Suprapubic skin (tissue), 4 donors: ENCODE measurements around the gene MSMP. TPM values are rescaled to one million over a fixed set of nuclear protein-coding genes. Genes with fewer than 3 reads are reported as not detected.

Source experiments
- DNase-seq, 2 donors: peaks; one replicate each; pipeline ENCODE4 v3.0.0-alpha.2; 2019; ENCODE audit warnings: low spot score in 2 of 2
- H3K27ac ChIP-seq: fragments of 200-600 bp; sonication (generic); one replicate; pipeline ENCODE4 v1.5.1; 2019
- H3K27me3 ChIP-seq: fragments of 200-600 bp; sonication (generic); one replicate; pipeline ENCODE4 v1.5.1; 2019
- H3K36me3 ChIP-seq: fragments of 200-600 bp; sonication (generic); one replicate; pipeline ENCODE4 v1.5.1; 2019
- H3K4me1 ChIP-seq: fragments of 200-600 bp; sonication (generic); one replicate; pipeline ENCODE4 v1.5.1; 2019
- H3K4me3 ChIP-seq: fragments of 200-600 bp; sonication (generic); one replicate; pipeline ENCODE4 v1.5.1; 2019; ENCODE audit warnings: mild to moderate bottlenecking
- H3K9me3 ChIP-seq: fragments of 200-600 bp; sonication (generic); one replicate; pipeline ENCODE4 v1.5.1; 2019
- EP300 ChIP-seq: sonication (generic); formaldehyde crosslinking; IDR thresholded peaks from one replicate; pipeline ENCODE4 v1.6.1; 2017; ENCODE audit warnings: antibody characterized with exemption
- POLR2A ChIP-seq, 2 donors: fragments of 450-650 bp; IDR thresholded peaks; one replicate each; pipeline ENCODE4 v1.6.1; 2017; ENCODE audit warnings: antibody characterized with exemption in 2 of 2, mild to moderate bottlenecking in 2 of 2, moderate library complexity in 2 of 2
- POLR2AphosphoS5 ChIP-seq, 3 donors: sonication (generic); formaldehyde crosslinking; IDR thresholded peaks; one replicate each; pipeline ENCODE4 v1.6.1; 2017; ENCODE audit warnings: antibody characterized with exemption in 3 of 3
- WGBS: methylation state at CpG from one replicate; pipeline ENCODE4 v1.1.5; 2018; 5-methylcytosine and 5-hydroxymethylcytosine counted together
- total RNA-seq, 4 donors: library from RNA; depleted of rRNA; stranded (reverse); fragments of >200 nt; gene quantifications; one replicate each; pipeline ENCODE4 v1.1.0, GENCODE V29; 2016
- TF ChIP-seq, protein P1 (sequence below), 2 donors: fragments of 200-600 bp in 1 of 2; fragments of 450-650 bp in 1 of 2; sonication (generic) in 1 of 2; IDR thresholded peaks; one replicate each; pipeline ENCODE4 v1.5.1; 2016 to 2019; ENCODE audit warnings: antibody characterized with exemption in 2 of 2, mild to moderate bottlenecking in 1 of 2, moderate library complexity in 1 of 2

The MSMP gene
- total RNA-seq, 4 donors from 2014 or later = not detected

DNA sequence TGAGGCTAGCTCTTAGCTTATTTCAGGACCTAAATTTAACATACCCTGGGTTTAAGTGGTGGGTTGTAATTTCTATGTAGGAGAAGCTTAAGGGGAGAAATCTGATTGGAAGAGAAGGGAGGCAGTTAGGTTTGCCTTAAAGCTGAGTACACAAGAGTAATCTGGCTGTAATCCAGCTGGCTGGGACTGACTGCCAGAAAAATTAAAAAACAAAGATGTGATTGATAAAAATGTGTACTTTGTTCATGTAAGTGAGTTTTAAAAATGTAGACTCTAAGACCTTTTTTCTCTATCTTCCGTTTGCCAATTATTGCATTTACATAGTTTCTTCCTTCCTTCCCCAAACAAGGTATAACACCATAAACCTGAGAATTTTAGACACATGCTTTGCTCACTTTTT is 17.5 kb upstream of the MSMP start:
- H3K27me3 ChIP-seq = no peaks in the 10 kb centered on the region
- H3K9me3 ChIP-seq = no peaks in the 10 kb centered on the region
- no peak for DNase-seq
- H3K4me3 ChIP-seq = no peak overlapping the region
- H3K36me3 ChIP-seq = no peaks in the 10 kb centered on the region
- WGBS = 28% methylated on average over 1 of the region's 1 CpG
- H3K27ac ChIP-seq = peak overlapping the region; percentile 64
- TF ChIP-seq POLR2A (IDR thresholded peaks at IDR 0.05) (no peak), POLR2AphosphoS5 (IDR thresholded peaks at IDR 0.05) (no peak), EP300 (no peak)
- TF ChIP-seq, protein P1, sequence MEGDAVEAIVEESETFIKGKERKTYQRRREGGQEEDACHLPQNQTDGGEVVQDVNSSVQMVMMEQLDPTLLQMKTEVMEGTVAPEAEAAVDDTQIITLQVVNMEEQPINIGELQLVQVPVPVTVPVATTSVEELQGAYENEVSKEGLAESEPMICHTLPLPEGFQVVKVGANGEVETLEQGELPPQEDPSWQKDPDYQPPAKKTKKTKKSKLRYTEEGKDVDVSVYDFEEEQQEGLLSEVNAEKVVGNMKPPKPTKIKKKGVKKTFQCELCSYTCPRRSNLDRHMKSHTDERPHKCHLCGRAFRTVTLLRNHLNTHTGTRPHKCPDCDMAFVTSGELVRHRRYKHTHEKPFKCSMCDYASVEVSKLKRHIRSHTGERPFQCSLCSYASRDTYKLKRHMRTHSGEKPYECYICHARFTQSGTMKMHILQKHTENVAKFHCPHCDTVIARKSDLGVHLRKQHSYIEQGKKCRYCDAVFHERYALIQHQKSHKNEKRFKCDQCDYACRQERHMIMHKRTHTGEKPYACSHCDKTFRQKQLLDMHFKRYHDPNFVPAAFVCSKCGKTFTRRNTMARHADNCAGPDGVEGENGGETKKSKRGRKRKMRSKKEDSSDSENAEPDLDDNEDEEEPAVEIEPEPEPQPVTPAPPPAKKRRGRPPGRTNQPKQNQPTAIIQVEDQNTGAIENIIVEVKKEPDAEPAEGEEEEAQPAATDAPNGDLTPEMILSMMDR (IDR thresholded peaks at IDR 0.05) = no peak
- peaks cover 21% of the 10 kb centered on the region for H3K4me1 ChIP-seq

DNA sequence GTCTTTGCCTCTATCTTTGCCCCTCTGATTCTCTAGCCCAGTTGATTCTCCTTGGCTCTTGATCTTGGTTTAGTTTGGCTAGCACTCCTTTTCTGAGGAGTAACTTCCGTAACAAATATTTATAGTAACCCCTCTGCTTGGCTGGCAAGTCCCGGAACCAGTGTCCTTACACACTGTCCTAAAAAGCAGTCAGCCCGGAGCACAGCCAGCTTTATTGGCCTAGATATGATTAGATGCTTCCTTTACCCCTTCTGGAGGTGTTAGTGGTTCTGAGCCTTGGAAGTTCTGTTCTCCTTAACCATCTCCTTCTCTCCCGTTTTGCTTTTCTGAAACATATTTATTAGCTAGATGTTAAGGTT is 17.0 kb upstream of the MSMP start:
- WGBS = 22% methylated on average over 4 of the region's 4 CpGs
- Histone ChIP-seq H3K27me3 (no peaks in the 10 kb centered on the region), H3K27ac (peak overlapping the region; percentile 64), H3K36me3 (no peaks in the 10 kb centered on the region), H3K9me3 (no peaks in the 10 kb centered on the region), H3K4me1 (peaks cover 21% of the 10 kb centered on the region), H3K4me3 (no peak overlapping the region)
- TF ChIP-seq POLR2A (IDR thresholded peaks at IDR 0.05) = no peak
- TF ChIP-seq, protein P1 (IDR thresholded peaks at IDR 0.05) = no peak
- TF ChIP-seq POLR2AphosphoS5 (IDR thresholded peaks at IDR 0.05) = no peak
- no peak for TF ChIP-seq EP300
- no peak for DNase-seq

DNA sequence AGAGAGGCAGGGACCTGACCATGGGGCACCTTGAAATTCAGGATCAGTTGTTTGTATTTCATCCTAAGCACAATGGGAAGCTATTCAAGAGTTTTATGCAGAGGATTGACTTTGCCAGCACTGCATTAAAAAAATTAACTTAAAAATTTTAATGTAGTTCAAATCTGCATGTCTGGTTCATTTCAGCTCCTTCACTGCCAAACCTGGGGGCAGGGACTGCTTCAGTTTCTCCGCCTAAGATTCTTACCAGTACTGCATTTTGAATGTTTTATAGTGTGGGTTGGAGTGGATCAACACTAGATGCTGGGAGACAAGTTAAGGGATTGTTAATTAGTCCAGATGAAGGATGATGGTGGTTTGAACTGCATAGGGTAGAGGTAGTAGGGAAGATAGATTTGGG is 15.7 kb upstream of the MSMP start:
- 67% methylated on average over 1 of the region's 1 CpG for WGBS
- no peaks in the 10 kb centered on the region for H3K9me3 ChIP-seq
- peaks cover 21% of the 10 kb centered on the region for H3K4me1 ChIP-seq
- no peaks in the 10 kb centered on the region for H3K36me3 ChIP-seq
- DNase-seq = no peak
- H3K4me3 ChIP-seq = no peak overlapping the region
- H3K27ac ChIP-seq = no peak overlapping the region
- no peaks in the 10 kb centered on the region for H3K27me3 ChIP-seq
- no peak for TF ChIP-seq EP300
- TF ChIP-seq POLR2AphosphoS5 (IDR thresholded peaks at IDR 0.05) = no peak
- TF ChIP-seq POLR2A (IDR thresholded peaks at IDR 0.05) = no peak
- TF ChIP-seq, protein P1 (IDR thresholded peaks at IDR 0.05) = no peak

DNA sequence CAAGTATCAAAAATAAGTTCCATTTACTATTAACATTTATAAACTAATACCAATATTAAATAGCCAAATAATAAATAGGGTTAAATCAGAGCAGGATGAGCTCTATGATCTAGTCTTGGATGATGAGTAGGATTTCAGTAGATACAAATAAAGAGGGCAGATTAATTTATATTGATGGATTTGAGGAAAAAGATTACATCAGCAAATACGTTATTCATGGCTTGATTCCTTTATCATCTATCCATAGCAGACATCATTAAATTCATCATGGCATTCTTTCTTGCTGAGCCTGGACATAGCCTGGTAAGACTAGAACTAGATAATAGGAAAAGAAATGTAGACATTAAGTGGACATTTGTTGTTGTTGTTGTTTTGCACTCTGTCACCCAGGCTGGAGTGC is 13.4 kb upstream of the MSMP start:
- WGBS = 96% methylated on average over 1 of the region's 1 CpG
- Histone ChIP-seq H3K4me3 (no peak overlapping the region), H3K27ac (no peak overlapping the region), H3K36me3 (no peaks in the 10 kb centered on the region), H3K9me3 (no peaks in the 10 kb centered on the region), H3K27me3 (no peaks in the 10 kb centered on the region), H3K4me1 (peaks cover 21% of the 10 kb centered on the region)
- no peak for DNase-seq
- TF ChIP-seq POLR2AphosphoS5 (IDR thresholded peaks at IDR 0.05) = no peak
- TF ChIP-seq, protein P1 (IDR thresholded peaks at IDR 0.05) = no peak
- TF ChIP-seq POLR2A (IDR thresholded peaks at IDR 0.05) = no peak
- TF ChIP-seq EP300 = no peak

DNA sequence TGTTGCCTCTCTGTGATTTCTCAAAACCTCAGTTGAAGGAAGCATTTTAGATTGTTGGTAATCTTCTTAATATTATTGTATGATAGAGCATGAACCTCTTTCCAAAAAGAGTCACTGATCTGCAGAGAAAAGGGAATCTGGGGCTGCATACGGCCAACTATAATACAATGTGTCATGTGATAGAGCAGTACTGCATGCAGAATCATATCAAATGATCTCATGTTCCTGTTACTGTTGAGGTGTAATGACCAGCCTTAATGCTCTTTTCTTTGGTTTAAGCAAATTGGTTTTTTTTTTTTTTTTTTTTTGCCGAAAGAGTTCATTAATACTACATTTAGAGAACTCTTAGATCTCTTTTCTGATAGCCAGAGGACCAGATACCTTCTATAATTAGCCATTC is 12.9 kb upstream of the MSMP start:
- Histone ChIP-seq H3K9me3 (no peaks in the 10 kb centered on the region), H3K27ac (no peak overlapping the region), H3K36me3 (no peaks in the 10 kb centered on the region), H3K4me3 (no peak overlapping the region), H3K4me1 (peaks cover 17% of the 10 kb centered on the region), H3K27me3 (no peaks in the 10 kb centered on the region)
- 82% methylated on average over 2 of the region's 2 CpGs for WGBS
- no peak for DNase-seq
- TF ChIP-seq POLR2A (IDR thresholded peaks at IDR 0.05) = no peak
- TF ChIP-seq POLR2AphosphoS5 (IDR thresholded peaks at IDR 0.05) = no peak
- no peak for TF ChIP-seq EP300
- TF ChIP-seq, protein P1 (IDR thresholded peaks at IDR 0.05) = no peak
